ENCODE data around the gene PON3. TPM values are rescaled to one million over a fixed set of nuclear protein-coding genes. Genes with fewer than 3 reads are reported as not detected.

PON3 gene
- total and polyA plus RNA-seq, 2 of the 4 experiments (the other 2 are of a cell fraction), result not detected

GRCh38 chr7:95444796-95445195 lies 48.6 kb upstream of the PON3 start:
- no CpG with 5 or more reads among the region's 2 CpGs for WGBS, 2 experiments (ENCODE audit: extremely low coverage in 2 of 2, insufficient read length in 1 of 2)
- Histone ChIP-seq H2BK20ac (ENCODE audit: low read depth, low read length) (no peak overlapping the region), H4K91ac (ENCODE audit: insufficient read depth, low read depth, low read length) (no peak overlapping the region), H3K36me3 (ENCODE audit: control insufficient read depth, insufficient read depth, low read length) (no peaks in the 10 kb centered on the region), H3K79me1 (ENCODE audit: low read depth in 1 of 2, low read length in 2 of 2) (no peaks in the 10 kb centered on the region), H3K4me1 (ENCODE audit: control insufficient read depth, insufficient read depth, low read length) (no peaks in the 10 kb centered on the region), H3K9ac (ENCODE audit: low read depth, low read length) (no peak overlapping the region), H4K5ac (ENCODE audit: low read depth, low read length) (no peak overlapping the region), H3K27ac (ENCODE audit: insufficient read depth, low read length) (no peak overlapping the region), H4K8ac (ENCODE audit: low read depth in 2 of 2, low read length in 2 of 2) (no peak overlapping the region), H2BK120ac (ENCODE audit: low read depth, low read length) (no peak overlapping the region), H2BK5ac (ENCODE audit: low read depth, low read length, poor library complexity, severe bottlenecking) (no peak overlapping the region), H3K18ac (ENCODE audit: low read depth, low read length) (no peak overlapping the region), H3K9me3 (ENCODE audit: control insufficient read depth, insufficient read depth, low read length) (no peaks in the 10 kb centered on the region), H3K27me3 (ENCODE audit: control insufficient read depth, insufficient read depth, low read length) (no peaks in the 10 kb centered on the region), H3K23ac (ENCODE audit: low read depth, low read length) (no peak overlapping the region), H3K4me2 (ENCODE audit: low read depth, low read length) (no peak overlapping the region), H2BK15ac (ENCODE audit: low read depth, low read length) (no peak overlapping the region), H4K20me1 (ENCODE audit: insufficient read depth, low read length) (no peaks in the 10 kb centered on the region), H2AK5ac (ENCODE audit: low read depth, low read length) (no peak overlapping the region), H3K14ac (replicated peaks; ENCODE audit: low read depth, low read length) (no peak overlapping the region), H3K4me3 (ENCODE audit: insufficient read depth, low read depth, low read length) (no peak overlapping the region), H2AFZ (replicated peaks; ENCODE audit: low read length, poor library complexity) (no peak overlapping the region), H3K9me1 (ENCODE audit: insufficient read depth, low read length) (no peaks in the 10 kb centered on the region), H2AK9ac (replicated peaks; ENCODE audit: low read depth, low read length, poor library complexity) (no peak overlapping the region), H3K4ac (ENCODE audit: low read depth, low read length) (no peak overlapping the region), H3K56ac (ENCODE audit: extremely low read depth, insufficient read depth, low read length) (no peak overlapping the region)
- no TSS peak for BruUV-seq (replicated peaks)
- ATAC-seq (ENCODE audit: low read depth) (no peak), DNase-seq (no peak)
- intact Hi-C loops (cut with micrococcal nuclease) (no loop called here), dilution Hi-C loops (cut with HindIII; ENCODE audit: low sequenced_read_pairs, unreplicated experiment) (no loop called here), in situ Hi-C loops (cut with MboI; ENCODE audit: low sequenced_read_pairs) (no loop called here)
- POLR2A ChIA-PET (ENCODE audit: unreplicated experiment), result no interaction called here
- CTCF ChIA-PET, result interaction anchor here (1.2 kb wide), 1 partner anchor 87 kb away, joined by 5 read pairs; no protein-coding TSS in a partner anchor
- TF ChIP-seq RCOR1 (IDR thresholded peaks at IDR 0.05; ENCODE audit: insufficient replicate concordance, low read length) (no peak), NFE2L2 (IDR thresholded peaks at IDR 0.05; ENCODE audit: low read depth, low read length) (no peak), ELK1 (IDR thresholded peaks at IDR 0.05; ENCODE audit: borderline replicate concordance, low read depth, low read length) (no peak), FOS (IDR thresholded peaks at IDR 0.05; ENCODE audit: low read depth, low read length) (no peak), MXI1 (IDR thresholded peaks at IDR 0.05; ENCODE audit: borderline replicate concordance, low read depth, low read length) (no peak), RFX5 (IDR thresholded peaks at IDR 0.05; ENCODE audit: low read depth, low read length) (no peak), MAFK (IDR thresholded peaks at IDR 0.05; ENCODE audit: low read depth, low read length) (no peak), POLR2A (IDR thresholded peaks at IDR 0.05; ENCODE audit: low read depth, low read length) (no peak), USF2 (IDR thresholded peaks at IDR 0.05; ENCODE audit: low read depth, low read length) (no peak), SMC3 (IDR thresholded peaks at IDR 0.05; ENCODE audit: low read depth, low read length) (no peak), BHLHE40 (IDR thresholded peaks at IDR 0.05; ENCODE audit: low read depth, low read length) (no peak), CHD1 (IDR thresholded peaks at IDR 0.05; ENCODE audit: low read depth, low read length) (no peak), RAD21 (IDR thresholded peaks at IDR 0.05; ENCODE audit: low read length) (no peak), CTCF (conservative IDR thresholded peaks at IDR 0.05; ENCODE audit: low read depth, low read length) (no peak), CEBPB (IDR thresholded peaks at IDR 0.05; ENCODE audit: low read depth, low read length) (no peak)

All from IMR-90 (cell line).